Body of pancreas (tissue), 4 donors: Measurements from ENCODE around the gene KIF19. TPM values are rescaled to one million over a fixed set of nuclear protein-coding genes. Genes with fewer than 3 reads are reported as not detected.

ENCODE experiments used
- ATAC-seq: fragments of 150-250 bp; one replicate; pipeline ENCODE4 v1.9.1; 2016
- DNase-seq, 4 donors: peaks; one replicate each; pipeline ENCODE4 v3.0.0-alpha.2; 2019
- H3K27ac ChIP-seq, 4 donors: fragments of 200-600 bp; sonication (generic); 1 replicate in 3 of 4; 2 replicates in 1 of 4; pipeline versions ENCODE4 v1.5.1 to v1.6.1; 2016 to 2019; ENCODE audit warnings: mild to moderate bottlenecking in 1 of 4, mixed read lengths in 1 of 4, moderate library complexity in 1 of 4
- H3K27me3 ChIP-seq, 2 donors: fragments of 200-600 bp; sonication (generic); one replicate each; pipeline ENCODE4 v1.6.0; 2016; ENCODE audit warnings: mild to moderate bottlenecking in 1 of 2
- H3K36me3 ChIP-seq, 2 donors: fragments of 200-600 bp; sonication (generic); replicated peaks in 1 of 2; 2 replicates each; pipeline ENCODE4 v1.5.1; 2016; ENCODE audit warnings: low read depth in 2 of 2; ENCODE audit not compliant: insufficient read depth in 1 of 2
- H3K4me1 ChIP-seq: fragments of 200-600 bp; sonication (generic); one replicate; pipeline ENCODE4 v1.6.0; 2016
- H3K4me3 ChIP-seq, 2 donors: fragments of 200-600 bp; sonication (generic); 1 replicate in 1 of 2; 2 replicates in 1 of 2; pipeline ENCODE4 v1.5.1; 2016 to 2019
- H3K9me3 ChIP-seq, 3 donors: fragments of 200-600 bp; sonication (generic); 1 replicate in 2 of 3; 2 replicates in 1 of 3; pipeline ENCODE4 v1.5.1; 2016
- POLR2A ChIP-seq, 3 donors: fragments of 450-650 bp; IDR thresholded peaks; one replicate each; pipeline ENCODE4 v1.6.1; 2016; ENCODE audit warnings: antibody characterized with exemption in 3 of 3, mild to moderate bottlenecking in 2 of 3
- WGBS, 2 donors: methylation state at CpG; one replicate each; pipeline ENCODE4 v1.1.5; 2017; 5-methylcytosine and 5-hydroxymethylcytosine counted together
- intact Hi-C: fragments of 100-400 bp; cut with DNase I; formaldehyde crosslinking; loops from one replicate; pipeline ENCODE4 v1.15.1; 2023
- total RNA-seq, 2 donors: library from RNA; depleted of rRNA; stranded (reverse); fragments of >200 nt; gene quantifications; one replicate each; pipeline ENCODE4 v1.1.0, GENCODE V29; 2016
- TF ChIP-seq, protein P1 (sequence below), 7 experiments: fragments of 450-650 bp in 4 of 7; fragments of 200-600 bp in 3 of 7; sonication (generic) in 3 of 7; IDR thresholded peaks; one replicate each; pipeline ENCODE4 v1.5.1; 2016 to 2019; ENCODE audit warnings: antibody characterized with exemption in 7 of 7

Gene KIF19
- total RNA-seq, 2 donors from 2014 or later = 2.3 to 3.3 TPM

DNA sequence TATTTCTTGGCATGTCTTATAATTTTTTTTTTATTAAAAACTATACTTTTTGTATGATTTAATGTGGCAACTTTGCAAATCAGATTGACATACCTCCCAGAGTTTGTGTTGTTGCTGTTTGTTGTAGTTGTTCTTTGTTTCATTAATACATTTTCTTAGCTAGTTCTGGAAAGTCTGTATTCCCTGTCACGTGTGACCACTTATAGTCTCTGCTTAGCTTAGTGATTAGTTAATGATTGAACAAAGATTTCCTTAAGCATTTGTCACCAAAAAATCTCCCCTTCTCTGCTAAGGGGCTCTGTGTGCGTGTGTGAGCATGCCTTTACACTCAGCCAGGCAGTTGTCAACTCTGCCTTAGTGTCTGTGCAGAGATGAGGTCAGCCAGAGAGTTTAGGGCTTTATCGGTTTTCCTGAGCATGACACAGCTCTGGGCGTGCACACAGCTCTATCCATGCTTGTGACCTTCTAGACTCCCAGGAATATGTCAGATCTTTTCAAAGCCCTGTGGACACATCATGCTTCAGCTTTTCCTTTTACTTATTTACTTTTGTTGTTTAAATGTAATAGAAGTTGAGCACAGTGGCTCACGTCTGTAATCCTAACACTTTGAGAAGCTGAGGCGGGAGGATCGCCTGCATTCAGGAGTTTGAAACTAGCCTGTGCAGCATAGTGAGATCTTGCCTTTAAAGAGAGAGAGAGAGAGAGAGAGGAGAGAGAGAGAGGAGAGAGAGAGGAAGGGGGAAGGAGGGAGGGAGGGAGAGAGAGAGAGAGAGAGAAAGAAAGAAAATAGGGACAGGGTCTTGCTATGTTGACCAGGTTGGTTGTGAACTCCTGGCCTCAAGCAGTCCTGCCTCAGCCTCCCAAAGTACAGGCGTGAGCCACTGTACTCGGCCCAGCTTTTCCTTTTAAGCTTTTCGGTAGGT, 30.1 kb upstream of the KIF19 start:
- intact Hi-C loops = no loop called here
- Histone ChIP-seq H3K9me3 (no peaks in the 10 kb centered on the region), H3K4me1 (peaks cover 8% of the 10 kb centered on the region), H3K27me3 (no peaks in the 10 kb centered on the region), H3K36me3 (no peaks in the 10 kb centered on the region), H3K4me3 (no peak overlapping the region), H3K27ac (no peak overlapping the region)
- TF ChIP-seq POLR2A (IDR thresholded peaks at IDR 0.05) = no peak
- TF ChIP-seq, protein P1, sequence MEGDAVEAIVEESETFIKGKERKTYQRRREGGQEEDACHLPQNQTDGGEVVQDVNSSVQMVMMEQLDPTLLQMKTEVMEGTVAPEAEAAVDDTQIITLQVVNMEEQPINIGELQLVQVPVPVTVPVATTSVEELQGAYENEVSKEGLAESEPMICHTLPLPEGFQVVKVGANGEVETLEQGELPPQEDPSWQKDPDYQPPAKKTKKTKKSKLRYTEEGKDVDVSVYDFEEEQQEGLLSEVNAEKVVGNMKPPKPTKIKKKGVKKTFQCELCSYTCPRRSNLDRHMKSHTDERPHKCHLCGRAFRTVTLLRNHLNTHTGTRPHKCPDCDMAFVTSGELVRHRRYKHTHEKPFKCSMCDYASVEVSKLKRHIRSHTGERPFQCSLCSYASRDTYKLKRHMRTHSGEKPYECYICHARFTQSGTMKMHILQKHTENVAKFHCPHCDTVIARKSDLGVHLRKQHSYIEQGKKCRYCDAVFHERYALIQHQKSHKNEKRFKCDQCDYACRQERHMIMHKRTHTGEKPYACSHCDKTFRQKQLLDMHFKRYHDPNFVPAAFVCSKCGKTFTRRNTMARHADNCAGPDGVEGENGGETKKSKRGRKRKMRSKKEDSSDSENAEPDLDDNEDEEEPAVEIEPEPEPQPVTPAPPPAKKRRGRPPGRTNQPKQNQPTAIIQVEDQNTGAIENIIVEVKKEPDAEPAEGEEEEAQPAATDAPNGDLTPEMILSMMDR (IDR thresholded peaks at IDR 0.05) = no peak
- ATAC-seq (no peak), DNase-seq (no peak)
- 41 to 44% methylated on average over 10 of the region's 10 CpGs for WGBS, 2 donors

DNA sequence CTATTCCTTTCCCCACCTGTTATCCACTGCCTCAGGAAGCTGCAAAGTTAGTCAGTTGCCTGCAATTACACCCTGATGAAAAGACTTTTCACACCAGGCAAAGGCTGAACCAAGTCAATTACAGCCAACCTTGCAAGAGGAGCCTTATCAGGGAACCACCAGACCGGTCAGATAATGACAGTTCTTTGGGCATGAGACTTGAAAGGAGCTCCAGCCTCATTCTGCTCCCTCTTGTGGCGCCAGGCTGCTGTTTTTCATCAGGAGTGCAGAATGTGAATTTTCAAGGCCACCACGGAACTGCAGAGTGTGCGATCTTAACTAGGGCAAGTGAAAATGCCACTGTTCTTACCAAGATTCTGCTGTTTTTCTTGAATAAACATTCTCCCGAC, 29.5 kb upstream of the KIF19 start:
- Histone ChIP-seq H3K36me3 (no peaks in the 10 kb centered on the region), H3K9me3 (no peaks in the 10 kb centered on the region), H3K4me3 (no peak overlapping the region), H3K4me1 (peaks cover 8% of the 10 kb centered on the region), H3K27ac (no peak overlapping the region), H3K27me3 (no peaks in the 10 kb centered on the region)
- intact Hi-C loops = no loop called here
- TF ChIP-seq, protein P1 (IDR thresholded peaks at IDR 0.05) = peak; percentile 22 to 65 (median 61)
- no peak for TF ChIP-seq POLR2A (IDR thresholded peaks at IDR 0.05)
- peak; percentile 75 for ATAC-seq
- DNase-seq = peak; percentile 61 to 76 (median 70)
- 0 to 2% methylated on average over 5 of the region's 5 CpGs for WGBS, 2 donors

DNA sequence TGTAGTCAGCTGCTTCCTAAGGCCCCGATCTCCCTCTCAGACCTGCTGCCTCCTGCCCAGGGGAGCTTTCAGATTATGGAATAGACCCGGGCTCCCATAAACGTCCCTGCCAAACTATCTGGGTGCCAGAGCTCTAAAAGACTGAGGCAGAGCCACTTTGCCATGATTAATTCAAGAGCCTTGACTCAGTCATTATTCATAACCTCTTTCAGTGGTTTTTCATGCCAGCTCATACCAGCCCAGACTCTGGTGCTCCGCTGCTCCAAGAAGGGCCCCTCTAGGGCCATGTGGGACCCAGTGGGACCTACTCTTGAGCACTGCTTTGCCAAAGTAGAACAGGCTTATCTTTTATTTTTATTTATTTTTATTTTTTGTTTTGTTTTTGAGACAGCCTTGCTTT, 28.1 kb upstream of the KIF19 start:
- intact Hi-C loops = no loop called here
- H3K27ac ChIP-seq = no peak overlapping the region
- no peak for TF ChIP-seq POLR2A (IDR thresholded peaks at IDR 0.05)
- TF ChIP-seq, protein P1 (IDR thresholded peaks at IDR 0.05) = no peak
- H3K4me3 ChIP-seq = no peak overlapping the region
- 63 to 88% methylated on average over 2 to 4 of the region's 4 CpGs for WGBS, 2 donors
- peaks cover 8% of the 10 kb centered on the region for H3K4me1 ChIP-seq
- DNase-seq (no peak), ATAC-seq (no peak)
- H3K36me3 ChIP-seq = no peaks in the 10 kb centered on the region
- no peaks in the 10 kb centered on the region for H3K27me3 ChIP-seq
- no peaks in the 10 kb centered on the region for H3K9me3 ChIP-seq

DNA sequence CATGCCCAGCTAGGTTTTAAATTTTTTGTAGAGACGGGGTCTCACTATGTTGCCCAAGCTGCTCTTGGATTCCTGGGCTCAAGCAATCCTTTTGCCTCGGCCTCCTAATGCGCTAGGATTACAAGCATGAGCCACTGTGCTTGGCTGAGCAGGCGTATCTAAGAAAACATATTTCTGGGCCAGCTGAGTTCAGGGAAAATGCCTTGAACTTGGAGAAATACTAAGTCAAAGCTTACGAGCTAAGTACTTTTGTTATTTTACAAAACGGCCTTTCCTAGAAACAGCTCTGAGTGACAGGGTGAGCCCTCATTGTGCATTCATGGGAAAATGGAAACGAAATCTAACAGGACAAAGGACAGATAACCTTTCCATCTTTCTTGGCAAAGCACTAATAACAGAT, 27.2 kb upstream of the KIF19 start:
- intact Hi-C loops = no loop called here
- peaks cover 8% of the 10 kb centered on the region for H3K4me1 ChIP-seq
- no peak for DNase-seq
- H3K36me3 ChIP-seq = no peaks in the 10 kb centered on the region
- H3K27ac ChIP-seq = no peak overlapping the region
- TF ChIP-seq, protein P1 (IDR thresholded peaks at IDR 0.05) = no peak
- TF ChIP-seq POLR2A (IDR thresholded peaks at IDR 0.05) = no peak
- no peak overlapping the region for H3K4me3 ChIP-seq
- WGBS, 2 donors = 56 to 71% methylated on average over 3 to 7 of the region's 7 CpGs
- no peaks in the 10 kb centered on the region for H3K27me3 ChIP-seq
- H3K9me3 ChIP-seq = no peaks in the 10 kb centered on the region
- no peak for ATAC-seq
